NAMALWA (cell line): Measurements from ENCODE around the gene CNNM3.
"Not testable (repeated sequence)": the region's sequence is repeated elsewhere in the genome, so short reads cannot be mapped to it uniquely, and the experiment has no call there.

Experiments used
- DNase-seq: peaks from one replicate; pipeline ENCODE4 v3.0.0-alpha.2; 2015; ENCODE audit warnings: low spot score

The CNNM3 gene

DNA sequence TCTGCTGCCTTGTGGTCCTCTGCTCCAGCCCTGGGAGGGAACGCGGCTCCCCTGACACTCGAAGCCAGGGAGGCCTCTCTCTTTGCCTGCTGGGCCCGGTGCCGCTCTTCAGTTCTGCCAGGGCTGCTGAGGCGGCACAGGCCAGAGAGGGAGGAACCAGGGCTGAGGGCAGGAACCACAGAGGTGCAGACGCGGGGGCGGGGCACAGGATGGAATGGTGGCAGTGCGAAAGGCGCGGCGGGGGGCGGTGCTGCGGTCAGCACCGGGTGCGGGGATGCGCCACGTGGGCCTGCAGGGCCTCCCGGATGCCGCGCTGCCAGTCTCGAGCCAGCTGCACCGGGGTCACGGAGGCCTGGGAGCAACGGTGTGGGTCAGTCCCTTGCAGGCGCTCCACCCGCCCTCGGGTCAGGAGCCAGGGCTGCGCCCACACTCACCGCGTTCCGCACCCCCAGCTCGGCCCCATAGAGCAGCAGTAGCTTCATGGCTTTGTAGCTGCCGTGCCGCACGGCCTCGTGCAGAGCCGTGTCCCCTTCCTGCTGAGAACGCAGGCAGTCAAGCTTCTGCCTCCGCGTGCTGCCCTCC, 23.3 kb downstream of the CNNM3 start:
- peak; percentile 82 for DNase-seq

DNA sequence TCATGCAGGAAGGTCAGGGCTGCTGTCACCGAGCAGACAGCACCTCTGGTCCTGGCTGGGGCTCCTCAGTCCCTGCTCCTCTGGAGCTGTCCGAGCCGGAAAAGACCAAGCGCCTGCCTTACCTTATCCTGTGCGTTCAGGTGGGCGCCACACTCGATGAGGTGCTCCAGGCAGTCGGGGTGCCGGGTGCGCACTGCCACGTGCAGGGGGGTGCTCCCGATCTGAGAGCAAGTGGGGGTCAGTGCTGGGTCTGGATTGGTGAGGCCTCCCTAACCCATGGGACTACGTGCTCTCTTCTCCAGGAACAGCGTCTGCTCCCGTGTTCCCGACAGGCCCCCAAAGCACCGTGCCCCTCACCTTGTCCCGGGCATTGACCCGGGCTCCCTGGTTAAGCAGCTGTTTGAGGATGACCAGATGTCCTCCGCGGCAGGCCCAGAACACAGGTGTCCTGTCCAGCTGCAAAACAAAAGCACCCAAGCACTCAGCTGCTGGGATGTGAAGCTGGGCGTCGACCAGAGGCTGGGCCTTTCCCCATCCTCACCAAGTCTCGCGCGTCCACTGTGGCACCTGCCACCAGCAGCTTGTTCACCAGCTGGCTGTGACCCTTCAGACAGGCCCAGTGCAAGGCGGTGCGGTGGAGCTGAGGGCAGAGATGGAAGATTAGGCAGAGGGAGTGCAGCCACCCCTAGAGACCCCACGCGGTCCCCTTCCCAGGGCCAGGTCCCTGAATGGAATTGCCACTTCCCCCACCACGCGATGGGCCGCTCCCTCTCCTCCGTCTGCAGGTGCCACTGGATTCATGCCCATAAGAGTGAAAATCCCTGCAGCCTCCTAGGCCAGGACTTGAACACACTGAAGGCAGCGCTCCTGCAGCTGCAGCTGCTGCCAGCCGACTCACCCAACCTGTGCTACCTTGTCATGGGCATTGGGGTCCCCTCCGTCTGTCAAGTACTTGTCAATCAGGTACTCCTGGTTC, 24.1 kb downstream of the CNNM3 start:
- no peak for DNase-seq

DNA sequence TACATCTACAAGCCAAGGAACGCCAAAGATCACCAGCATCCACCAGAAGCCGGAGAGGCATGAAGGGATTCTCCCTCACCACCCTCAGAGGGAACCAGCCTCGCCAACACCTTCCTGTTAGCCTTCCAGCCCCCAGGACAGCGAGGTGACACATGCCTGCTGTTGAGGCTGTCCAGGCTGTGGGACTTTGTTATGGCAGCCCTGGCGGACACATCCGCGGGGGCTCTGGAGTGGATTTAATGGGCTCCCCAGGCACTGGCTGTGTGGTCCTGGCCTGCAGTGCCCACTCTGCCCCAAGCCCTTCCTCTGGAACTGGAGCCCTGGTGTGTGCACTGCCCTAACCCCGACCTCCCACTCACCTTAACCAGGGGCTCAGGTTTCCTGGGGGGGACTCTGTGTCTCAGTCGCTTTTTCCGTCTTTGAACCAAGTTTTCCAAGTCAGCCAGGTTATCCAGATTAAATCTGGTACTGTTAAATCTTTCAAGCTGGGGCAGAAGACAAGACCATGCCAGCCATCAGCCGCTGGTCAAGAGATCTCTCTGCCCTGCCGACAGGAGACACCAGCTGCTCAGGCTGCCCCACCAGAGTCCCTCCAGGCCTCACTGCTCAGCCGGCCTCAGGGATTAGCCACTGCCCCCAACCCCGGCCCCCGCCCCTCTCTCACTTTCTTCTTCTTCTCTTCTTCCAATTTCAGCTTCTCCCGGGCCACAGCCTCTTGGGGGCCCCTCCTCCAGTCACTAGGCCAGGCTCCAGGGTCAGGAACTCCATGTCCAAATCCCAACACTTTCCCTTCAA, 25.8 kb downstream of the CNNM3 start:
- DNase-seq = no peak

DNA sequence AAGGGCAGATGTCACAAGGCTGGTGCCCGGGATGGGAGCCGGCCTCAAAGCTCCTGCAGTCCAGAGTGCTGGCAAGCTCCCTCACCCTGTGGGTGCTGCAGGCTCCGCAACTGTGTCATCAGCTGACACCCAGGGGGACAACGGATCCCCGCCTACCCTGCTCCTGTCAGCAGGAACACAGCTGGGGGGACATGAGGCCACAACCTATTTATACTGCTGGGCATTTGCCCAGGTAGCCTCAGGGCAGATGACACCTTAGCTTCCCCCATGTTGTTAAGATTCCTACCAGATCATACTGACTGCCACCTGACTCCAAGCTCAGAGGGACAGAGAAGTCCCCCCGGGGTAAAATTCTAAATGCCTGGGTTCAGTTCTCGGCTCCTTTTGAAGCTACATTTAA, 26.5 kb downstream of the CNNM3 start:
- no peak for DNase-seq

DNA sequence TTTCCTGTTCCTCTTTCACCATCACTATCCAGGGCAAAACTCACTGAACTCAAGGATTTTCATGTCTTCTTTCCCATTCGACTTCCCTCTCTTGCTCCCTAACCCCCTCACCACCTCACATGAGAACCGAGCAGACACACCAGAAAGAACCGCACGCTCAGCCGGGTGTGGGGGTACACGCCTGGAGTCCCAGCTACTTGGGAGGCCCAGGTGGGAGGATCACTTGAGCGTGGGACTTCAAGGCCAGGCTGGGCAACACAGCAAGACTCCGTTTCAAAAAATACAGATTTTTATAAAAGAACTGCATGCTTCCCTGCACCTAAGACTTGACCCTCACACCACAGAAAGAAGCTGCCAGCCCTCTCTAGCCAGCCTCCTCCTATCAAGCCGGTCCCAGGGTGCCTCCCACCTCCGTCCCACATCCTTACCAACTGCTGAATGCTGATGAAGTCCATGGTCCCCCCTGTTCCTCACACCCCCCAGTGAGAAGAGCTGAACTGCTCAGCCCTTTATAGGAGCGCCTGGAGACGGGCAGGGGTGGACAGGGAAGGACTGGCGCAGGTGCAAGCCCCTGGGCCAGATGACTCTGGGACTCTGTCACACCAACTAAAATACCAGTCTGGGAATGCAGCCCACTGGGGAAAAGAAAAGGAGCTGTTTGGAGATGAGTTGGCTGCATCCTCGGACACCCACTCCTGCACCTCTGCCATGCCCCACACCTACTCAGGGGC, 27.6 kb downstream of the CNNM3 start, which contains the start of gene ANKRD23:
Gene ANKRD23, minus strand, starts transcription at position 484 of the 731 bp plus-strand sequence. Its CDS starts 29 bp downstream, at position 455.
- no peak for DNase-seq

DNA sequence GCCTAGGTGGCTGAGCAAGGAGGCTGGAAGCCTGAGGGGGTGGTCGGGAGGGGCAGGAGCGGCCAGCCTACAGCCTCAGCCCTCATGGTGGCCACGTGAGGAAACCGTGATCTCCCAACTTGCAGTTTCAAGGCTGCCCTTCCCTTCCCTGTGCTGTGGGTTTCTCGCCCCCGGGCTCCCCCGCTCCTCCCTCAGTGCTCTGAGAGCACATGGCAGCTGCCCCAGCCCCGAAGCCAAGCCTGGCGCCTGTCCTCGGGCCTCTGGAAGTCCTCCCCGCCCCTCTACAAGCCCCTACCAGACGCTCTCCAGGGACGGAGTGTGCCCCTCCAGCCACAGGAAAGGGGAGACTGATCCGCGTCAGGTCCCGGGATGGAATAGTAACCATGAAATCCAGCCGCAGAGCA, 28.3 kb downstream of the CNNM3 start:
- DNase-seq = no peak

DNA sequence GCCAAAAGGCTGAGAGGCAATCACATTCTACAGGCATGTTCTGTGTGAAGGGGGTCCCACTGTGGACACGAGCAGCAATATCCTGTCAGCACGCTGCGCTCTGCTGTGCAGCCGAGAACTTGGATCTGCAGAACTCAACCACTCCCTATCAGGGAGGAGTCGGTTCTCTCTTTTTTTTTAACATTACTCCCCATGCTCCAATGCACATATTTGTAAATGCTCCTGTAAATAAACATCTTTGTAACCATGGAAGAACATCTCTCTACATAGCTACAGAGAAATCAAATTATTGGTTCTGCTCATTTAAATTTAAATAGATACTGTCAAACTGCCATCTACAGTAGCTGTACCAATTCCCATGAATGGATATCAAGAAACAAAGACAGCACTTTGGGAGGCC, 30.8 kb downstream of the CNNM3 start:
- no peak for DNase-seq

DNA sequence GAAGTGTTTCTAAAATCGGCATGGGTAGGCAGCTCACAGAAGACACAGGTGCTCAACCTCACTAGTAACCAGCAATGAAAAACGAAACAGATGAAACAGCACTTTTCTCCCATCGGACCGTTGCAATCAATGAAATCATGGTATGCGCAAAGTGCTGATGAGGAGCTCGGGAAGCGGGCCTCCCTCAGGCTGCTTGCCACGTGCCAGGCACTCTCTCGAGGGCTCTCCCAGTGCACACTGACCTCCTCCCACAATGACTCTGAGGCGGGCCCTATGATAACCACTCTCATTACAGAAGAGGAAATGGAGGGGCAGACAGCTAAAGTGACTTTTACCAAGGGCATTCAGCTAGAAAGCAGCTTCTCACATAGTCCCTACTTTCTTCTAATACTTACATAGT, 31.5 kb downstream of the CNNM3 start:
- DNase-seq = no peak

DNA sequence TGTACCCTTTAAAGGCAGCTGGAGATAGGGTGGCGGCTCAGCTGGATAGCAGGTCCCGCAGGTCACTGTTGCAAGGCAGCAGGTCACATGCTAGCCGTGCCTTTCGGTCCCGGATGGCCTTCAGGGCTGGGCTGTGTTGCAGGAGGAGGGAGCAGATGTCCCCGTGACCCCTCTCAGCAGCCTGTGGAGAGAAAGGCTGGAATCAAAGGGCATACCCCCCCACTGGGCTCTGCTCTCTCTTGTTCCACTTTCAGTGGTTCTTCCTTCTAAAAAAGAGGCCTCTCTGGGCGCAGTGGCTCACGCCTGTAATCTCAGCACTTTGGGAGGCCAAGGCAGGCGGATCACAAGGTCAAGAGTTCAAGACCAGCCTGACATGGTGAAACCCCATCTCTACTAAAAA, 32.2 kb downstream of the CNNM3 start:
- no peak for DNase-seq

DNA sequence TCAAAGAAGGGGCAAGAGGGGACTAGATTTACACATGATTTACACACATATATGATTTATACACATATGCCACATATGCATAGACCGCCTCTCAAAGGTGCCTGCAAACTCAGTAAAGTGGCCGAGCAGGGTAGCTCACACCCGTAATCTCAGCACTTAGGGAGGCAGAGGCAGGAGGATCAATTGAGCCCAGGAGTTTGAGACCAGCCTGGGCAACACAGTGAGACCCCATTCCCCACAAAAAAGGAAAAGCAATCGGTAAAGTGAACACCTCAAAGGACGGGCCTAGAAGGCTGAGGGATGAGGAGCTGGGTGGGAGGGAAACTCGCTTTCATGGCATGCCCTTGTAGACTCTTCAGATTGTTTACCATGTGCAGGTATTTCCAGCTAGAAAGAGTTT, 36.6 kb downstream of the CNNM3 start:
- DNase-seq = no peak

DNA sequence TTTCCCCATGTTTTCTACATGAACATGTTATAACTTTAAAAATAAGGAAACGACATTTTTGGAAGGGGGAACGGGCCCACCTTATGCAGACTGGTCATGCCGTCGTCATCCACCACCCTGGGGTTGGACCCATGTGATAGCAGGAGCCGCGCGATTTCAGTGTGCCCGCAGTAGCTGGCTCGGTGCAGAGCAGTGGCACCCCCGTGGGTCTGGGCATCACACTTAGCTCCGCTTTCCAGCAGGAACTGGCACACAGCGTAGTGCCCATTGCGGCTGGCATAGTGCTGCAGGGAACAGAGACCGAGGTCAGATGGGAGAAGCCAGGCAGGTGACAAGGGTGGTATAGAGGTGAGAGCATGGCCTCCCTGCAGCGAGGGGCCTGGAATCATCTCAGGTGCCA, 37.3 kb downstream of the CNNM3 start:
- DNase-seq = no peak

DNA sequence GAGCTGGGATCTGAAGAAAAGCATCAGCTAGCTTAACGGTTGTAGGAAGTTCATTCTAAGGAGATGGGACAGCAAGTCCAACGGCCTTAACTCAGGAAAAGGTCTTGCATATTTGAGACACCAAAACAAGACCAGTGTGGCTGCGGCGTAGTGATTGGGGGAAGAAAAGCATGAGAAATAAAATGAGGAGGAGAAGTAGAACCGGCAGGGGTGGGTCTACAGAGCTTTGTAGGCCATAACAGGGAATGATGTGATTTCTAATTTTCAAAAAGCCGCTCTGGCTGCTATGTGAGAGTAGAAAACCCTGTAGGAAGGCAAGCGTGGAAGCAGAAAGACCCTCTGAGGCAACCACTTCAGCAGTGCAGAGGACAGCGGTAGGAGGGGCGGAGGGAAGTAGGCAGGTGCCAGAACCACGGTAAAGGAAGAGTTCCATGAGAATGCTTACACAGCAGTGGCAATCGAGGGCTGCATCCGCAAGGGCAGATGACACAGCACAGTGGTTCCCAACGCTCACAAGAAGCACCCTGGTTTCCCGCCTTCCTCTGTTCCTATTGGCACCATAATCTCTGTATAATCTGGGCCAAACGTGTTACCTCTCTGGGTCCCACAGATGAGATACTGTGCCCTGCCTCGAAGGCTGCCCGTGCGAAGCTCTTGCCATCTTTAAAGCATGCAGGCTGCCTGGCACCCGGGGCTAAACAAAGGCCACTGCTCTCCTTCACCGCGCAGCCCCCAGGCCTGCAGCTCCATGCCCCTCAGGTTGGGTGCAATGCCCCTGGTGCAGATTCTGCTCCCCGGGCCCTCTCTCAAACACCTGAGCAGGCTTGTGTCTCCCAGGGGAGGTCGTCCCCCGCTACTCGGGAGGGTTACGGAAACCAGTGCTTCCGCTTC, 41.0 kb downstream of the CNNM3 start:
- DNase-seq = peak; percentile 63

DNA sequence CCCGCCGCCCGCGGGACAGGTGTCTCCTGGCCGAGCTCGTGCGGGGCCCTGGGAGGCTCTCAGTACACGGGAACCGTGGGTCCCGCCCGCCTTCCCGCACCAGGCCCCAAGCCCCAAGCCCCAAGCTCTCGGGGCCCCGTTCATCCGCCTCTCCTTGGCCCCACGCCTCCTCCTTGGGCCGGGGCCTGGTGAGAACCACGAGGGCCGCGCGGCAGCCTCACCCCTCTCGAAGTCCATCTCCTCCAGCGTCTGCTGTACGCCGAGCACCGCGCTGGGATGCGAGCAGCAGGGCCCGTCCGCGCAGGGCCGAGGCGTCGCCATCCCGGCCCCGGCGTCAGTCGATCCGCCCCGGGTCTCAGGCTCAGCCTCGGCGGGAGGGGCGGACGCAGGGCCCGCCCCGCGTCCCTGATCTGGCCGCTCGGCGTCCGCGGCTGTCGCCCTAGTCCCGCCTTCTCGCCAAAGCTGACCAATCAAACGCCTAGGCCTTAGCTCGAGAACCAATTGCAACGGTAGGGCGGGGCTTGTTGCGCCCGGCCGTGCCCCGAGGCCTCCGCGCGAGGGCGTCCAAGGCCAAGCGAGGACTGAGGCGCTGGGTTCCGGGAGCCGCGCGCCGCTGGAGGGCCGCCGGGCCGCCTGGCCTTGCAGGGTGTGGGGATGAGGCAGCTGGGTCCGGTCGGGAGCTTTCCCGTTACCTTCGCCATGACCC, 41.8 kb downstream of the CNNM3 start, which contains the start of gene ANKRD39:
Gene ANKRD39, minus strand, starts transcription at position 350 of the 706 bp plus-strand sequence. Its CDS starts 29 bp downstream, at position 321.
- peak; percentile 98 for DNase-seq

DNA sequence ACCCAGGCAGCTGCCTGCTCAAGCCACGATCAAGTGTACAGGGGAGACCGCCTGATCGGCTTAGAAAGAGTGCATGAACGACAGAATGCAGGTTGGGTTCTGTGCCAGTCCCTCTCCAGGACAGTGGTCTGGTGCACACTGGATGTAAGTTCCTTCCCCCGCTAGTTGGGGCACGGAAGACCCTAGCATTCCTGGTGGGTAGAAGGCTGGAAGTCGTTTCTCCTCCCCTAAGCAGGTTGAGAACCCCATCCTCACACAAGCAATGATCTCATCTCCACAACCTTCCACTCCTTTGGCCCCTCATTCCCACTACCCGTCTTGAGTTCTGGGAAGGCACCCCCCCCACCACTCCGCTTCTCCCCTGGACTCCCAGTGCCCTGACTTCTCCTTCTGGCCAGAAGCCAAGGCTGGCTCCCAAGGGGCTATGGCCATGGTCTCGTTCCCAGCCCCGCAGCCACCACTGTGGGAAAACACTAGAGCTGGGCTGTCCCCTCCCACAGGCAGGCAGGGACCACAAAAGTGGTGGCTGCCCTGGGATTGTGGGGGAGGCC, 43.1 kb downstream of the CNNM3 start:
- no peak for DNase-seq

DNA sequence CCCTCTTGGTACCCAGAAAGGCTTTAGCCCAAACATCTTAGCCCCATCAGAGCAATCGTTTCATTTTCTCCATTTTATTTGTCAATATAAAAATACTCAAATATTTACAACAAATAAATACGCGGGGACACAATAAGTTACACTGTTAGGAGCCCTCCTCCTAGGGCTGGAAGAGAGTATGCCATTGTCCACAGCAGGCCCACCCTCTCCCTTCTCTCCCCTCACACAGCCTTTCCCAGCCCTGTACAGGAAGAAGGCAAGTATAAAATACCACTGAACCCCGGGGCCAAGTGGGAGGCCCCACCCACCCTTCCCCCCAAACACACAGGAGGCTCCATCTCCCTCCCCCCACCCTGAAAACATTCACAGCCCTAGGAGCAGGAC, 43.6 kb downstream of the CNNM3 start:
- DNase-seq = no peak

DNA sequence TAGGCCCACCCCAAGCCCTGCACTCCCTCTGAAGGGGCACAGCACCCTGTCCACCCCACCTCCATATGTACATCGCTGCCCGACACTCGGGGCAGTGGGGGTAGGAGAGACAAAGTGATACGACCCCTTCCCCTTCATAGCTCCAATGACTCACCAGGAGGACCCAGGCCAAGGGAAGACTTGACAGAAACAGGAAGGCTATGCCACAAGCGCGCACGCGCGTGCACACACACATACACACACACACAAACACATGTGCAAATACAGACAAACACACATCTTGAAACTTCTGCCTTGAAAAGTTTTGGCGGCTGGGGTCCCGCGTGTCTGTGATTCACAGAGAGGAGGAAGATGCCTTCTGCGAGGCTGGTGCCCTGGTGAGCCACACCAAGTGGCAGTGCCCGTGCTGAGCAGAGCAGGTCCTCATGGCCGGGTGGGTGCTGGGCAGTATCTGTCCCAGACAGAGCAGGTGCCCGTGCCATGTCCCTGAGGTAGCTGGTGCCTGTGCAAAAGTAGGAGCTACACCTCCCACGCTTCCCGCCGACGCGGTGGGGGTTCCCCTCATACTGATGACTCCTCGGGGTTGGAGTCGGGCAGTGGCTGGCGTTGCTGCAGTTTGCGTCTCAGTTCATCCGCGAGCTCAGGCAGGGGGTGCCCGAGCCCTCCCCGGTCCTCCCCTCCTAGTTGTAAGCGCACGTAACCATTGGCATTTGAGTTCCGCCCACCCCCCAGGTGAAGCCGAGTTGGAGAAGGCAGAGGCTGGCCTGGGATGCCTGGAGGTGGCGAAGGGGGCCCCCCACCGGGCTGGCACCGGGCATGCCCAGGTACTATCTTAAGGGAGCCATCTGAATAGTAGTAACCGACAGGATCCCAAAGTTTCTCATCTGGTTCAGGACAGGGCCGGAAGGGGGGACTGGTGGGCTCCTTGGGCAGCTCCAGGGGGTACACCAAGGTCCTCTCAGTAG, 44.3 kb downstream of the CNNM3 start:
- no peak for DNase-seq

DNA sequence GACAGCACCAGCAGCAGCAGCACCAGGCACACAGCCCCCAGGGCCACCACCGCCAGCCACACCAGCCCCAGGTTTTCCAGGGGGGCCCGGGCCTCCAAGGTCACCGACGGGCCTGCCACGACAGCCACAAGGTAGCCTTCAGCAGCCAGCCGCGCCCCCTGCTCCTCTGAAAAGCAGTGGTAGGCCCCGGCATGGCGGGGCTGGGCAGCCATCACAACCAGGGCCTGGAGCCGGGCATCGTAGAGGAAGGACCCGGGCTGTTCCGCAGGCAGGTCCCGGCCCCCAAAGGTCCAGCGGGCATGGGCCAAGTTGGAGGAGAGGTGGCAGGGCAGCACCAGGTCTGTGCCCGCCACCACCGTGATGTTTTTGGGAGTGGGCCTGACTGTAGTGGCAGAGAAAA, 45.0 kb downstream of the CNNM3 start:
- DNase-seq = no peak

DNA sequence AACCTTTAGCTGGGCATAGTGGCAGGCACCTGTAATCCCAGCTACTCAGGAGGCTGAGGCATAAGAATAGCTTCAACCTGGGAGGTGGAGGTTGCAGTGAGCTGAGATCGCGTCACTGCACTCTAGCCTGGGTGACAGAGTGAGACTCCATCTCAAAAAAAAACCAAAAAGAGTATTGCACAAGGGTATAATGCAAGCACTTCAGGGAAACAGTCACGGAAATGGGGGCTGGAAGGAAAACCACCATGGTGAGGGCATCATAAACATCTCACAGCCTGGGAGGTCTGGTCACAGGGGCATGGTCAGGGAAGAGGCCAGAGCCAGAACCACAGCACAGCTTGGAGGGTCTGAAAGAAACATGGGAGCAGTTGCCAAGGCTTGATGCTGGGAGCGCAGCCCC, 47.0 kb downstream of the CNNM3 start:
- DNase-seq = not testable (repeated sequence)
